DND-41 (cell line): ENCODE results near the gene RNF38.

Experiments used
- CTCF ChIP-seq: IDR thresholded peaks from 2 replicates; pipeline ENCODE4 v1.5.1; 2012; ENCODE audit warnings: borderline replicate concordance, low read length, moderate library complexity, mild to moderate bottlenecking; ENCODE audit not compliant: poor library complexity, severe bottlenecking; ENCODE audit errors: extremely low read depth
- EZH2 ChIP-seq: IDR thresholded peaks from 3 replicates; pipeline ENCODE4 v1.6.1; 2012; ENCODE audit warnings: borderline replicate concordance, low read depth, mild to moderate bottlenecking, moderate library complexity, low read length, inconsistent platforms; ENCODE audit not compliant: severe bottlenecking

- TF ChIP-seq CTCF (no peak), EZH2 (no peak)
Observed at GRCh38 chr9:36319806-36320205, 80.3 kb downstream of the RNF38 start.
